Kidney (tissue), 14 donors: ENCODE results near the gene RASL11A. TPM values are rescaled to one million over a fixed set of nuclear protein-coding genes. Genes with fewer than 3 reads are reported as not detected.

Experiments
- DNase-seq, 5 donors: peaks; one replicate each; pipeline ENCODE4 v3.0.0-alpha.2; 2013 to 2020
- FAIRE-seq: peaks from 2 replicates; lab custom pipeline; 2012; peaks lifted over from hg19 to GRCh38; lab: Jason Lieb, UNC
- H3K27ac ChIP-seq, 2 donors: one replicate each; pipeline ENCODE4 v1.7.0; 2013; ENCODE audit warnings: low read depth in 2 of 2, low read length in 2 of 2, inconsistent platforms in 1 of 2
- H3K27me3 ChIP-seq: one replicate; pipeline ENCODE4 v1.7.1; 2013; ENCODE audit warnings: low read length, inconsistent platforms; ENCODE audit not compliant: control insufficient read depth, insufficient read depth
- H3K36me3 ChIP-seq, 3 donors: one replicate each; pipeline versions ENCODE4 v1.7.0 to v1.7.1; 2013; ENCODE audit warnings: low read length in 3 of 3, control low read depth in 1 of 3, inconsistent platforms in 1 of 3; ENCODE audit not compliant: insufficient read depth in 3 of 3, control insufficient read depth in 2 of 3
- H3K4me1 ChIP-seq, 3 donors: one replicate each; pipeline versions ENCODE4 v1.7.0 to v1.7.1; 2013; ENCODE audit warnings: low read length in 3 of 3, inconsistent platforms in 1 of 3, low read depth in 1 of 3; ENCODE audit not compliant: control insufficient read depth in 2 of 3, insufficient read depth in 2 of 3
- H3K4me3 ChIP-seq, 3 donors: one replicate each; pipeline versions ENCODE4 v1.7.0 to v1.8.1; 2013; ENCODE audit warnings: low read length in 3 of 3, control low read depth in 1 of 3, inconsistent platforms in 1 of 3
- H3K9ac ChIP-seq, 3 donors: one replicate each; pipeline versions ENCODE4 v1.7.0 to v1.7.1; 2013; ENCODE audit warnings: low read length in 3 of 3, control low read depth in 1 of 3, inconsistent platforms in 1 of 3
- H3K9me3 ChIP-seq, 3 donors: one replicate each; pipeline versions ENCODE4 v1.7.0 to v1.7.1; 2013; ENCODE audit warnings: low read length in 3 of 3, control low read depth in 1 of 3, inconsistent platforms in 1 of 3; ENCODE audit not compliant: control insufficient read depth in 2 of 3, insufficient read depth in 1 of 3
- intact Hi-C: fragments of 100-400 bp; cut with DNase I; formaldehyde crosslinking; loops from one replicate; pipeline ENCODE4 v1.11.1; 2022
- polyA plus RNA-seq: library from polyadenylated mRNA; stranded (reverse); fragments of 350-450 nt; fragmentation: Illumina TruSeq; extraction: RNeasy Lipid Tissue Mini Kit (QIAGEN cat#74804); gene quantifications from one replicate; pipeline ENCODE4 v1.2.3, GENCODE V29; 2014; ENCODE audit warnings: low read depth, low replicate concordance; ENCODE audit not compliant: insufficient read depth
- total RNA-seq: library from RNA; stranded (reverse); fragmentation: NEBNext Ultra II Directional; extraction: Animal tissue kit (Norgen Biotek cat#: 25700); gene quantifications from one replicate; pipeline ENCODE4 v1.2.1, GENCODE V29; 2021
- TF ChIP-seq, protein P1 (sequence below): IDR thresholded peaks from 3 replicates; pipeline ENCODE4 v1.5.1; 2012; ENCODE audit warnings: mild to moderate bottlenecking, moderate library complexity, borderline replicate concordance; ENCODE audit not compliant: insufficient read depth; ENCODE audit errors: extremely low read depth
- donor health status: control.
- donor health status: control.
- donor health status: control.
- donor health status: control.
- donor health status: control.
- donor health status: DM: yes; HTN: yes; CAD: no.
- donor health status: Normal renal cell carcinoma (clear cell type).

Gene RASL11A
- total and polyA plus RNA-seq, 2 donors from 2014 or later: 42.4 to 66.6 TPM

GRCh38 chr13:27266917-27267316, 3.7 kb upstream of the RASL11A start:
- H3K27ac ChIP-seq: no peak overlapping the region
- DNase-seq (no peak), FAIRE-seq (no peak)
- intact Hi-C loops: no loop called here
- peaks cover 0 to 6% (median 0%) of the 10 kb centered on the region in 3 donors for H3K4me1 ChIP-seq
- no peaks in the 10 kb centered on the region for H3K27me3 ChIP-seq
- no peak overlapping the region for H3K4me3 ChIP-seq
- H3K36me3 ChIP-seq: no peaks in the 10 kb centered on the region
- no peaks in the 10 kb centered on the region for H3K9me3 ChIP-seq
- TF ChIP-seq, protein P1, sequence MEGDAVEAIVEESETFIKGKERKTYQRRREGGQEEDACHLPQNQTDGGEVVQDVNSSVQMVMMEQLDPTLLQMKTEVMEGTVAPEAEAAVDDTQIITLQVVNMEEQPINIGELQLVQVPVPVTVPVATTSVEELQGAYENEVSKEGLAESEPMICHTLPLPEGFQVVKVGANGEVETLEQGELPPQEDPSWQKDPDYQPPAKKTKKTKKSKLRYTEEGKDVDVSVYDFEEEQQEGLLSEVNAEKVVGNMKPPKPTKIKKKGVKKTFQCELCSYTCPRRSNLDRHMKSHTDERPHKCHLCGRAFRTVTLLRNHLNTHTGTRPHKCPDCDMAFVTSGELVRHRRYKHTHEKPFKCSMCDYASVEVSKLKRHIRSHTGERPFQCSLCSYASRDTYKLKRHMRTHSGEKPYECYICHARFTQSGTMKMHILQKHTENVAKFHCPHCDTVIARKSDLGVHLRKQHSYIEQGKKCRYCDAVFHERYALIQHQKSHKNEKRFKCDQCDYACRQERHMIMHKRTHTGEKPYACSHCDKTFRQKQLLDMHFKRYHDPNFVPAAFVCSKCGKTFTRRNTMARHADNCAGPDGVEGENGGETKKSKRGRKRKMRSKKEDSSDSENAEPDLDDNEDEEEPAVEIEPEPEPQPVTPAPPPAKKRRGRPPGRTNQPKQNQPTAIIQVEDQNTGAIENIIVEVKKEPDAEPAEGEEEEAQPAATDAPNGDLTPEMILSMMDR: no peak
- no peak overlapping the region for H3K9ac ChIP-seq

- Histone ChIP-seq H3K9me3 (no peaks in the 10 kb centered on the region), H3K4me1 (peaks cover 0 to 8% (median 0%) of the 10 kb centered on the region in 3 donors), H3K4me3 (no peak overlapping the region), H3K27ac (no peak overlapping the region), H3K9ac (no peak overlapping the region), H3K27me3 (no peaks in the 10 kb centered on the region), H3K36me3 (no peaks in the 10 kb centered on the region)
- intact Hi-C loops: no loop called here
- TF ChIP-seq, protein P1: no peak
- FAIRE-seq: no peak
- no peak for DNase-seq
Measured at GRCh38 chr13:27267596-27267995, 3.0 kb upstream of the RASL11A start.

GRCh38 chr13:27269114-27269665, 1.4 kb upstream of the RASL11A start:
- no peak for DNase-seq
- TF ChIP-seq, protein P1: no peak
- no peaks in the 10 kb centered on the region for H3K27me3 ChIP-seq
- intact Hi-C loops: no loop called here
- H3K4me1 ChIP-seq: peaks cover 6 to 18% (median 11%) of the 10 kb centered on the region in 3 donors
- H3K9me3 ChIP-seq: no peaks in the 10 kb centered on the region
- no peak for FAIRE-seq
- peaks cover 0 to 5% (median 0%) of the 10 kb centered on the region in 3 donors for H3K36me3 ChIP-seq
- no peak overlapping the region for H3K4me3 ChIP-seq
- H3K27ac ChIP-seq: no peak overlapping the region
- no peak overlapping the region for H3K9ac ChIP-seq
